ENCODE results near the gene DCAF15.

DCAF15 gene

DNA sequence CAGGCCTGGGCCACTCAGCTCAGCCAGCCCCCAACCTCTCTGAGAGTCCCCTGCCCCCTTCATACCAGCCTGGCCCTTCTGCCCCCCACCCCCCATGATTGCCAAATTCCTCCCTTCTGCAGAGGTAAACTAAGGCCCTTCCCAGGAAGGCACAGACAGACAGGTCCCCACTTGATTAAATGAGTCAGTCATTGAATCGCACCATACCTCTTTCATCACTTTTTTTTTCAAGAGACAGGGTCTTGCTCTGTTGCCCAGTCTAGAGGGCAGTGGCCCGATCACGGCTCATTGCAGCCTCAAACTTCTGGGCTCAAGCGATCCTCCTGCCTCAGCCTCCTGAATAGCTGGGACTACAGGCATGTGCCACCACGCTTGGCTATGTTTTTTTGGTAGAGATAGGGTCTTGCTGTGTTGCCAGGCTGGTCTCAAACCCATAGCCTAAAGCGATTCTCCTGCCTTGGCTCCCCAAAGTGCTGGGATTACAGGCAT lies 20.1 kb upstream of the DCAF15 start:
- no peak for TF ChIP-seq CTCF (IDR thresholded peaks at IDR 0.05; ENCODE audit: extremely low read depth, missing control alignments)
- no peak for DNase-seq (ENCODE audit: low spot score)

- TF ChIP-seq CTCF (IDR thresholded peaks at IDR 0.05; ENCODE audit: extremely low read depth, missing control alignments), result no peak
- no peak for DNase-seq (ENCODE audit: low spot score)
These were observed 19.4 kb upstream of the DCAF15 start for GRCh38 chr19:13932911-13933393.

- no peak for TF ChIP-seq CTCF (IDR thresholded peaks at IDR 0.05; ENCODE audit: extremely low read depth, missing control alignments)
These were observed 17.6 kb upstream of the DCAF15 start for GRCh38 chr19:13934785-13935109.

GRCh38 chr19:13935765-13936510 lies 16.4 kb upstream of the DCAF15 start:
- DNase-seq (ENCODE audit: low spot score), result no peak
- no peak for TF ChIP-seq CTCF (IDR thresholded peaks at IDR 0.05; ENCODE audit: extremely low read depth, missing control alignments)

More at GRCh38 chr19:13934785-13935109, 17.6 kb upstream of the DCAF15 start:
- no peak for DNase-seq (ENCODE audit: low spot score)

DNA sequence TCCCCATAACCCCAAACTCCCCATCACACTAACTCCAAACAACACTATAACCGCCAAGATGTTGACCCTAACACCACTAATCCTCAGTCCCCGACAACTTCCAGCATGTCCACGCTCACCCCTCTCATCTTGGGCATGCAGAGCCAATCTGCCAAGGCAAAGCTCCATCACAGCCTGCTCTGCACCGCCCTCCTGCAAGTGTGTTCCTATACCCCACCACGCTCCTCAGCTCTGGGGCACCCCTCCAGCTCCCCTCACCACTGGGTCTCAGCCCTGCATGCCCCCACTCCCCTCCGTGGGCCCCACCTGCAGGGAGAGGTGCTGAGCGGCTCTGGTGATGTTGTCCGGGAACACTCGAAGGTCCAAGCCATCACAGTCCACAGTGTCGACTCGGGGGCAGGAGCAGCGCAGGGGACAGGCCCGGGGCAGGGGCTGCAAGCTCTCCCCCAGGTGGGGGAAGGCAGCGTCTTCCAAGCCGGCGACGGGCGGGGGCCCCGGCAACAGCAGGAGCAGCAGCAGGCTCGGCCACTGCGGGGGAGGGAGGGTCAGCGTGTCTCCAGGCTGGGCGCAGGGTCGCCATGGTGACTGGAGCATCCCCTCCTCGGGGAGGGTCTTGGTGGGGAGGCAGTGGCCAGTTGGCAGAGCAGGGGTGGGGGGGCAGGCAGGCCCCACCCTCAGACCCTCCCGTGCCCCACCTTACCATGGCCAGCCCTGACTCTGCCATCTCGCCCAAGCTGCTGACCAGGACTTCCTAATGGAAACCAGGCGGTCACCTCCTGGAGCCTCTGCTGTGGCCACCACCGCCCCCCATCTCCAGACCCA lies 14.6 kb upstream of the DCAF15 start:
- DNase-seq (ENCODE audit: low spot score), result no peak
- no peak for TF ChIP-seq CTCF (IDR thresholded peaks at IDR 0.05; ENCODE audit: extremely low read depth, missing control alignments)

- no peak for TF ChIP-seq CTCF (IDR thresholded peaks at IDR 0.05; ENCODE audit: extremely low read depth, missing control alignments)
- no peak for DNase-seq (ENCODE audit: low spot score)
These were observed 13.8 kb upstream of the DCAF15 start, which contains the start of gene PODNL1 for GRCh38 chr19:13938301-13939064. Gene PODNL1 (minus strand): TSS chr19:13938417. CDS start chr19:13938181, 236 bp downstream.

Data from GM20000 (cell line).